Neural cell (in vitro differentiated cells): ENCODE data around the gene TMBIM4.

Experiments
- EP300 ChIP-seq: fragments of 450-650 bp; conservative IDR thresholded peaks from 2 replicates; pipeline ENCODE4 v1.6.1; 2014; ENCODE audit warnings: antibody characterized with exemption, mild to moderate bottlenecking, moderate library complexity; ENCODE audit not compliant: poor library complexity, severe bottlenecking
- POLR2AphosphoS5 ChIP-seq: IDR thresholded peaks from 2 replicates; pipeline ENCODE4 v1.6.1; 2012

DNA sequence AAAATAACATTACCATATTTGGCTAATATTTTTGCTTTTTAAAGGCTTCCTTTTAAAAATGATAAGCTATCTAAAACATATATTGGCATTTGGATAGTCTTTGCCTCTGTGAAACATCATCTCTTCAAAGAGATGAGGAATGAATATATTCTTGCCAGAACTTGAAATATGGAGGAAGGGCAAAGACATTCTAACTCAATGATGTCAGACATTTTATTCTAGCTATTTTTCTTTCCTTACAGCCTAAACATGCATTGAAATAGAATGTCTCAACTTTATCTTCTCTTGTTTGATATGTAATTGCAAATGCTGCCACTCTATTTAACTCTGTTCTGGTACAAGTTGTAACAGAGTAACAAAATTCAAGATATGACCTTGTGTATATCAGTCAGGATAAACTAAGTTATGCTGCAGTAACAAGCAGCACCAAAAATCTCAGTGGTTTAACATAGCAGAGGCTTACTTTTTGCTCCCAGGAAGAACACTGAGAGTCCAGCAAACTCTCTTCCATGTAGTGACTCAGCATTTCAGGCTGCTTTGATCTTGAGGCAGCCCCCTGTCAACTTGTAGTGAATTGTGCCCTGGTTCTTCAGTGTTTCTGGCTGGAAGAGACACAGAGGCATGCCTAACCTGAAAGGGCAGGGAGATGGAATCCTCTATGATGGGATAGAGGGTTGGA lies 30.2 kb upstream of the TMBIM4 start:
- TF ChIP-seq POLR2AphosphoS5 (no peak), EP300 (no peak)
